ENCODE results near the gene SP2.
A peak's percentile ranks its signal among the peaks of the same experiment; 100 is the strongest.

SP2 gene

DNA sequence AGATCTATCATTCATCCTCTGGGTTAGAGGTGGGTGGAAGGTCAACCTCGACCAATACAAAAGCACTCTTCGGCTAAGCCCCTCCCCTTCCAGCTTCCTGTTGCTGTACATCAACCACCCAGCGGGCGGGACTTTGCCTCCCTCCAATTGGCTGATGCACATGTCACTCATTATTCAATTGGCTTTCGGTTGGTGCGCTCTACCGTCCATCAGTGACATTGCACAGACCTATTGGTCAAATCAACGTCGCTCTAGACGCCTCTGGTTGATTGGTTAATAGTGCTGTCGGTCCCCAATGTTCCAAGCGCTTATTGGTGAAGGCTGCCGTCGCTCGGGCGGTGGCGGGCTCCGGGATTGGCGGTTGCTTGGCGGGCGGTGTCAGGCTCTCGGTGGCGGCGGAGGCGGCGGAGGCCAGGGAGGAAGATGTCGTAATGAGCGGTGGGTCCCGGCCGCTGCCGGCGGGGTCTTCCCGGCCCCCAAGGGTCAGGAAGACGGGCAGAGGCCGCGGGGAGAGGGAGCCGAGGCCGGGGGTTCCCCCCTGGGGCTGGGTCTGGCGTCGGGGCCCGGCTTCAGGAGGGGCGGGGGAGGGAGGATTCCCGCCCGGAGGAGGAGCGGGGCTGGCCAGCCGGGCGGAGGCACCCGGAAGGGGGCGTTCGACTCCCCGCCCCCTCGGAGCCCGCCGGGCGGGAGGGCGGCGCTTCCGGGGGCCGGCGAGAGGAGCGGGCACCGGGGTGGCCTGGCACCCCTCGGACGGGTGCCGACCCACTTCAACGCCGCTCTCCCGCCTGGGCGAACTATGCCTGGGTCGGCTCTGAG, at the start of gene SP2:
TSS of gene SP2 (plus strand) at position 381 of the 816 bp plus-strand sequence. CDS start at position 432, 51 bp downstream.
- DNase-seq (ENCODE audit: low spot score) = peak; percentile 100

DNA sequence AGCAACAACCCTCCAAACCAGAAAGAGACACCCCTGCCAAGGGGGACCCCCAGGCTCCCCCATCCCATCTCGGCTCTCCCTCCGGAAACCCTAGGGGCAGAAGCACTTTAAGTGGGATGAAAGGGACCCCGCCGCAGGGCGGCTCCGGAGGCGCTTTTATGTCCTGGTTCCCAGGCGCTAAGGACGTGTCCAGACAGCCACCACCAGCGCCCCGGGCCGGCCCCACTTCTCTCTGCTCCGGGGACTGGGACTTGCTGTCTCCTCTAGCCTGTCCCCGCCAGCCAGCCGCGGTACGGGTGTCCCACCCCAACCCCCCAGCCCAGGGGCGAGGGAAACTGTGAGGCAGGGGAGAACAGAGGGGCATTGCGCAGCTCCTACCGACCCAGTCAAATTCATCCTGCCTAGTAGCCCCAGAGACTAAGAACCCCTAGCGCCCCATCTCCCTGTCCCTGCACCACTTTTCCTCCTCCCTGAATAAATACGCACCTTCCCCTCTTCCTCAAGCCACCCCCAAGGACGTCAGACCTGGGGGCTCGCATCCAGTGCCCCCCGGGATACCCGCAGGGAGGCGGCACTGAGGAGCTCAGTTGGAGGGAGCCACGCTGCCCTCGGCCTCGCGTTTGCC, 49.2 kb upstream of the SP2 start:
- DNase-seq (ENCODE audit: low spot score) = no peak

DNA sequence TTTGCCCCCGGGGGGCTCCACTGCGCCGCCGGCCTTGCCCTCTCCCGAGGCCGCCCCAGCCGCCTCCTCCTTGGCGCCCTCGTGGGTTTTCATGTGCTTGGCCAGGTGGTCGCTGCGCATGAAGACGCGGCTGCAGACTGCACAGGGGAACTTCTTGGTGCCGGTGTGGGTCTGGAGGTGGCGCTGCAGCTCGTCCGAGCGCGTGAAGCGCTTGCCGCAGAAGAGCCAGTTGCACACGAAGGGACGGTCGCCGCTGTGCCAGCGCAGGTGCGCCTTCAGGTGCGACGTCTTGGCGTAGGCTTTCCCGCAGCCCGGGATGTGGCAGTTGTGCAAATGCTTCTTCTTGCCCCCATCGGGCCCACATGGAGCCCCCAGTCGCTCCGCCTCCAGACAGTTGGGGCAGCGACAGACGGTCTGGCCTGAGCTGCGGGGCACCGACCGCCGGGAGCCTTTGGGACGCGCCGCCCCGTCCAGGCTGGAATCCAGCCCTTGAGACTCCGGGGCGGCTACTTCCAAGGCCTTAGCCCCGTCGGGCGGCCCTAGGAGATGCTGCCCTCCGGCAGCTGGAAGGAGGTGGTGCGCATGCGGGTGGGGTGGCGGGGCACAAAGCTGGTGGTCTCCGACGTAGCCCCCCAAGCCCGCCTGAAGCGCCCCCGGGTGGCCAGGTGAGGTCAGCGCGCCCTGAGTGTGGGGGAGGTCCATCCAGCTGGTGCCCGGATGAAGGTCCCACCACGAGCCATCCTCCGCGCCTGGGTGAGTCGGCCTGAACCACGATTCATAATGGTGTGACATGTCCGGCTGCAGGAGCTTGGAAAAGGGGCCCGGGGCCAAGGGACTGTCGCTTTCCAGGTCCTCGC, 48.5 kb upstream of the SP2 start:
- no peak for DNase-seq (ENCODE audit: low spot score)

GRCh38 chr17:47848198-47848513, 47.9 kb upstream of the SP2 start:
- DNase-seq (ENCODE audit: low spot score) = no peak

DNA sequence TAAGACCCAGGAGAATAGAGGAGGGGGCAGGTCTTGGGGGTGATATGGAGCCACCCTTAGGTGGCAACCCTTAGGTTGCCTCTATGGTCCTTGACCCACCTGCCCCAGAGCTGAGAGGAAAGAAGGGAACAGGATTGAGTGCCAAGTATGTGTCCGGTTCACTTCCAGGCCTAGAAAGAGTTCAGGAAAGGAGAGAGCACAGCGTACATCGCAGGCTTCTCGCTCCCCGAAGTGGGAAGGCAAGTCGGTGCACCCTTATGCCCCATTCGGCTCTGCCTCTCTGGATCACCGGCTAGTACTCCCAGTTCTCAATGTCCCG, 45.7 kb upstream of the SP2 start:
- DNase-seq (ENCODE audit: low spot score) = no peak

GRCh38 chr17:47850692-47851573, 45.1 kb upstream of the SP2 start, which contains the start of gene SP6:
Gene SP6 (minus strand): TSS chr17:47851163. CDS start chr17:47848429, 2,734 bp downstream.
- peak; percentile 40 for DNase-seq (ENCODE audit: low spot score)

- no peak for DNase-seq (ENCODE audit: low spot score)
These were observed 44.3 kb upstream of the SP2 start for GRCh38 chr17:47851764-47852112.

DNA sequence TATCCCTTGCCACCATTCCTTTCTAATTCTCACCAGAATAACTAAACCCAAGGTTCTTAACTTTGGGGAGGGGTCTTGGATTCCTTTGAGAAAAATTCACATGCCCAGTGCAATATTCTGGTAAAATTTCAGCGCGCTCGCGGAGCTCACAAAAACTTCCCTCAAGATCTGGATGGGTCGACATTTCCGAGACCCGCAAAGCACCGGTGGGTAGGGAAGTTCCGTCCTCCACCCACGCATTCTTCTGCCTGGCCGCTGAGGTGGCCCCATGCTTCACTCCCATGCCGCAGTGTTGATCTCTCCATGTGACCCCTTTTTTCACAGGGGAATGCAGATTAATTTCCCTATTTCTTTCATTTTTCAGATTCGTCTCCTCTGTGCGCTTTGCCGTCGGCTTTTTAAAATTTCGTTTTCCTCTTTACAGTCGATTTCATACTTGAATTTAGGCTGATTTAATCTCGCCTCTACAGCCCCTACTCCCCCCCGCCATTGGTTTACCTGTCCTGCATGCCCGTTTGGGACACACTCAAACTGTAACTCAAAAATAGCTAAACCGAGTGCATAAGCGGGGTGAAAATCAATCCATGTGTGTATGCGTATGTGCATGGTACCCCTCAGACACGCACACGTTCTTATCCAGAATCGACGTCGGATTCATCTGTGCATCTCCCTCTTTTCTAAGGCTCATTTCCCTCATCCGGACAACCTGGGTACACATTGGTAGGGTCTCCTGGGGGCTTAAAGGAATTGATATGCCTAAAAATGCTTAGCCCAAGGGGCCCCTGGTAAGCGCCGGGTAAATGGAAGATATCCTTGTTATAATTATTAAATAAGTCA, 43.7 kb upstream of the SP2 start:
- DNase-seq (ENCODE audit: low spot score) = no peak

DNA sequence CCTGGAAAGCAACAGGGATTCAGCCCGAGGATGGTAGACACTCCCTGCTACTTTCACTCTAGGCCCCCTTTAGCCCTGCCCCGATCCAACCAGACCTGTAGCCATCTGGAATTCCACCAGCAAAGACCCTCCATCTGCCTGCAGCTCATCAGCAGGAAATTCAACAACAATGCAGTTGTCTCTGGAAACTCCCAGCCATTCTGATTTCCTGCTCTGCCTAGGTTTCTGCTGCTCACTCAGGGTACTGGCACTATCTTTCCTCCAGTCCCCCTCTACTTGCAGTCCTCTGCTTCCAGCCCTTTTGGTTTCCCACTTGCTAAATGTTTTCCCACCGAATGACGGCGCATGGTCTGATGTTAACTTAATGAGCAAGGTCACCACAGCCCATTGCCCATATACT, 42.4 kb upstream of the SP2 start:
- DNase-seq (ENCODE audit: low spot score) = no peak

GRCh38 chr17:47855737-47856136, 40.3 kb upstream of the SP2 start:
- no peak for DNase-seq (ENCODE audit: low spot score)

DNA sequence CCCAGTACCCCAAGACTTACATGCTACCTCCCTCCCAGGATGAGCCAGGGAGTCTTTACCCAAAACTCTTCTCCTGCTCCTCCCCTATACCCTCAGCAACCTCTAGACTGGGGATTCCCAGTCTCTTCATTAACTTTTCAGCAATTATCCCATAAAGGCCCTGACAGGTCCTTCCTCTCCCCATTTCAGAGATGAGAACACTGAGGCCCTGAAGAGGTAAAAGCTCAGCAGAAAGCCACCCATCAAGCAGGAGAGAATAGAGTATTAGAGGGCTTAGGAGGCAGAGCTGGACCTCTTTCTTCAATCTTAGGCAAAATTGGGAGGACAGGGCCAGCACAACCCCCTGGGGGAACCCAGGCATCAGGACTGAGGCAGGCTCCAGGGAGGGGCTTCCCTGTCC, 39.2 kb upstream of the SP2 start:
- no peak for DNase-seq (ENCODE audit: low spot score)

- DNase-seq (ENCODE audit: low spot score) = no peak
These were observed 38.2 kb upstream of the SP2 start for GRCh38 chr17:47857551-47858455.

GRCh38 chr17:47860386-47860785, 35.6 kb upstream of the SP2 start:
- DNase-seq (ENCODE audit: low spot score) = no peak

DNA sequence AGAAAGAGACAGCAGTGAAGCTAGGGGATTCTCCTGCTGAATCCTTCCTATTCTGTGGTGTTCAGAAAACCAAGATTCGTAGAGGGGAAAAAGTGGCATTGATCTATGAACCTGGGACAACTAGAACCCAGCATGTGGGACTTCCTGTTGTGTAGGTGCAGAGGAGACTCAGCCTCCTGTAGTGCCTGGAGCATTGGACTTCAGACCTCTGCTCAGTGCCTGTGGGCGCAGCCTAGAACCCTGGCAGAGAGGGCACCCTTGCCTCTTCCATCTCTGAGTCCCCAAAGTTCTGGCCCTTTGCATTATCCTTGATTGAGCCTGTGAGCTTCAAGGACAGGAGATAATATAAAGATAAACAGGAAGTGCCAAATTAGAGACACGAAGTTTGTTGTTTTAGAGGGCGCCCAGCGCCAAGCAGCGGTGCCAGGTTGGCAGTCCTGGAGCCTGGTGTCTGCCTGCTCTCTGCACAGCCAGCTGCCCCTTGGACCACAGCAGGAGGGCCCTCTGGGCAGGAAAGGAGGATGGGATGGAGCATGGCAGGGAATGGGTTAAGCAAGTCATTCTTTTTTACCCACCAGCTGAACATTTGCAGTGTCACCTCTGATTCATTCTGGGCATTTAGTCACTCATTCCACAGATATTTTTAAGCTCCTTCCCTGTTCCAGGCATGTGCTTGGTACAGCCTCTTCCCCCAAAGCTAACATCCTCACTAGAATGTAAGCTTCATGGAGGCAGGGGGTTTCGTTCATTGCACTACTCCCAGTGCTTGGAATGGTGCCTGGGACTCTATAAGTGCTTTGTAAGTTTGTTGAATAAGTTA, 33.2 kb upstream of the SP2 start:
- DNase-seq (ENCODE audit: low spot score) = no peak

- DNase-seq (ENCODE audit: low spot score) = peak; percentile 48
These were observed 31.2 kb upstream of the SP2 start for GRCh38 chr17:47864791-47865216.

DNA sequence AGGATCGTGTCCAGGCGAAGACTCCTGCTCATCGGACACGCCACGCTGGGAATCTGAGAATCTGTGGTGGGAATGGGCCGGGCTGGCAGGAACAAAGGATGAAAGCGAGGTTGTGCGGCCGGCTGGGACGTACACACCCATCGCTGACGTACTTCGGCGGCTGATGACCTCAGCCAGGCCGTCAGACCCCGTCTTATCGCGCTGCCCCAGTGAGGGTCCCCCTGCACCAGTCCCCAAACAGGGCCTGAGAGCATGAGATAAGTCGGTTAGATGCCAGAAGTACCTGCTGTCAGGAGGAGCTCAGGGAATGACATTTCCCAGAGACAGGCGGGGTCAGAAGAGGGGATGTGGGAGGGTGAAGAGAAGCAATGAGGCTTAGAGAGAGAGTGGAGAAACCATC, 29.1 kb upstream of the SP2 start:
- DNase-seq (ENCODE audit: low spot score) = no peak

GRCh38 chr17:47867813-47868533, 28.1 kb upstream of the SP2 start:
- no peak for DNase-seq (ENCODE audit: low spot score)

DNA sequence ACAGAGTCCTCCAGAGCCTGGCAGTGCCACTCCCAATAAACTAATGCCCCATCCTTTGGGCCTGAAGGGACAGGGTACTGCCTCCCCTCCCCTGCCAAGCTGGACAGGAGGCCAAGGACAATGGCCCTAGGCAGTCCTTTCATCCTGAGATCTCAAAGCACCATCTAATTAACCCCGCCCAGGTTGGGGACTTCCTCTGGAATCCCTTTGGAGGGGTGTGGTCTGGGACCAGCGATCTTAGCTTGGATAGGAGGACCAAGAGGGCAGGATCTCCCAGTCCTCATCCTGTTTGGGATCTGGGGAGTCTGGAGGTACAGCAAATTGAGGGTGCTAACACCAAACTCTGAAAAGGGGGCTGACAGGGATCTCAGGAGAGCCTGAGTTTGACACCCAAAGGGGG, 26.9 kb upstream of the SP2 start:
- DNase-seq (ENCODE audit: low spot score) = no peak
